Adipocyte (in vitro differentiated cells): ENCODE data around the gene GANAB.
"Not testable (repeated sequence)": the region's sequence is repeated elsewhere in the genome, so short reads cannot be mapped to it uniquely, and the experiment has no call there.

ENCODE experiments used
- DNase-seq: peaks from one replicate; pipeline ENCODE4 v3.0.0-alpha.2; 2015; ENCODE audit warnings: low read depth
- H3K27me3 ChIP-seq: replicated peaks from 2 replicates; pipeline ENCODE4 v1.7.0; 2013; ENCODE audit warnings: mild to moderate bottlenecking, low read length, moderate library complexity; ENCODE audit not compliant: control insufficient read depth, insufficient read depth
- H3K36me3 ChIP-seq: 2 replicates; pipeline ENCODE4 v1.7.0; 2013; ENCODE audit warnings: low read length, mild to moderate bottlenecking, moderate library complexity; ENCODE audit not compliant: control insufficient read depth, insufficient read depth, severe bottlenecking
- H3K4me1 ChIP-seq: 2 replicates; pipeline ENCODE4 v1.7.0; 2013; ENCODE audit warnings: mild to moderate bottlenecking, low read length, moderate library complexity; ENCODE audit not compliant: control insufficient read depth, insufficient read depth
- H3K4me3 ChIP-seq: 2 replicates; pipeline ENCODE4 v1.7.0; 2013; ENCODE audit warnings: mild to moderate bottlenecking, low read length, moderate library complexity
- H3K9ac ChIP-seq: 2 replicates; pipeline ENCODE4 v1.7.0; 2013; ENCODE audit warnings: mild to moderate bottlenecking, low read length, moderate library complexity
- H3K9me3 ChIP-seq: 2 replicates; pipeline ENCODE4 v1.7.0; 2013; ENCODE audit warnings: mild to moderate bottlenecking, low read length, moderate library complexity; ENCODE audit not compliant: control insufficient read depth

Gene GANAB

GRCh38 chr11:62678433-62678769 is 32.0 kb upstream of the GANAB start:
- peak overlapping the region; percentile 99 for H3K9ac ChIP-seq
- H3K4me1 ChIP-seq: peaks cover 44% of the 10 kb centered on the region
- peaks cover 30% of the 10 kb centered on the region for H3K36me3 ChIP-seq
- no peaks in the 10 kb centered on the region for H3K27me3 ChIP-seq
- H3K9me3 ChIP-seq: no peaks in the 10 kb centered on the region
- no peak for DNase-seq
- H3K4me3 ChIP-seq: peak overlapping the region; percentile 97

GRCh38 chr11:62677714-62678113 is 31.3 kb upstream of the GANAB start:
- no peak for DNase-seq
- no peaks in the 10 kb centered on the region for H3K9me3 ChIP-seq
- H3K27me3 ChIP-seq: no peaks in the 10 kb centered on the region
- H3K9ac ChIP-seq: peak overlapping the region; percentile 99
- H3K4me1 ChIP-seq: peaks cover 50% of the 10 kb centered on the region
- H3K4me3 ChIP-seq: peak overlapping the region; percentile 97
- H3K36me3 ChIP-seq: peaks cover 30% of the 10 kb centered on the region

- Histone ChIP-seq H3K4me3 (peak overlapping the region; percentile 97), H3K36me3 (peaks cover 30% of the 10 kb centered on the region), H3K27me3 (no peaks in the 10 kb centered on the region), H3K9ac (peak overlapping the region; percentile 99), H3K4me1 (peaks cover 54% of the 10 kb centered on the region), H3K9me3 (no peaks in the 10 kb centered on the region)
- no peak for DNase-seq
Observed at GRCh38 chr11:62677156-62677555, 30.7 kb upstream of the GANAB start.

DNA sequence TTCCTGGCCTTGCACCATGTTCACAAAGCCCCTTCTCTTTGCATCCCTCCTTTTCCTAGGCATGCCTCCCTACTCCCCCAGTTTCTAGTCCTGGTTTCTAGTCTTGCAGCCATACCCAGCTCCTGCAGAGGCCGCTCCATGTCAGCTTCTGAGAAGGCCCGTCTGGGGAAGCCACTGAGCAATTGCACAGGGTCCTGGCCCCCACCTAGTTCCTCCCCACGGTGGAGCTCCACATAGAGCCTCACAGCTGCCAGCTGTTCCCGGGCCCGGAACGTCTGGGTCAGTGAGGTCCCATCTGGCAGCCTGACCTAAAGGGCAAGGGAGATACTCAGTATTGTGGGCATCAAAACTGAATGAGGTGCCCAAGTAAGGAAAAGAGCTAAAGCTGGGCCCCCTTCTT is 30.3 kb upstream of the GANAB start:
- H3K4me3 ChIP-seq: no peak overlapping the region
- H3K4me1 ChIP-seq: peaks cover 54% of the 10 kb centered on the region
- H3K9ac ChIP-seq: peak overlapping the region; percentile 99
- no peaks in the 10 kb centered on the region for H3K9me3 ChIP-seq
- H3K27me3 ChIP-seq: no peaks in the 10 kb centered on the region
- no peak for DNase-seq
- H3K36me3 ChIP-seq: peaks cover 30% of the 10 kb centered on the region

DNA sequence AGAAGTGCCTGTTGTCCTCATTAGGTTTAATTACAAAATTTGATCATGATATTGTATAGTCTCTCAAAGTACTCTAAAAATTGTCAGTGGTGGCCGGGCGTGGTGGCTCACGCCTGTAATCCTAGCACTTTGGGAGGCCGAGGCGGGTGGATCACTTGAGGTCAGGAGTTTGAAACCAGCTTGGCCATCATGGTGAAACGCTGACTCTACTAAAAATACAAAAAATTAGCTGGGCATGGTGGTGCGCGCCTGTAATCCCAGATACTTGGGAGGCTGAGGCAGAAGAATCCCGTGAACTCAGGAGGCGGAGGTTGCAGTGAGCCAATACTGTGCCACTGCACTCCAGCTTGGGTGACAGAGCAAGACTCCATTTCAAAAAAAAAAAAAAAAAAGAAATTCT is 29.0 kb upstream of the GANAB start:
- not testable (repeated sequence) for H3K9me3 ChIP-seq, H3K4me3 ChIP-seq

GRCh38 chr11:62673196-62673525 is 26.7 kb upstream of the GANAB start:
- Histone ChIP-seq H3K9ac (peak overlapping the region; percentile 96), H3K36me3 (peaks cover 30% of the 10 kb centered on the region), H3K4me1 (peaks cover 43% of the 10 kb centered on the region), H3K4me3 (peak overlapping the region; percentile 92), H3K27me3 (no peaks in the 10 kb centered on the region), H3K9me3 (no peaks in the 10 kb centered on the region)
- DNase-seq: no peak

More for the DNA sequence above, 29.0 kb upstream of the GANAB start:
- H3K9ac ChIP-seq, H3K27me3 ChIP-seq, DNase-seq: not testable (repeated sequence)
- Histone ChIP-seq H3K4me1 (peaks cover 42% of the 10 kb centered on the region), H3K36me3 (peaks cover 30% of the 10 kb centered on the region)

GRCh38 chr11:62671608-62672389 is 25.4 kb upstream of the GANAB start, which contains the start of the genes LBHD1 and UQCC3:
TSS of gene LBHD1 (minus strand) at chr11:62672267. CDS start at chr11:62670031, 2,236 bp downstream.
TSS of gene UQCC3 (plus strand) at chr11:62671673. CDS start at chr11:62671746, 73 bp downstream.
- Histone ChIP-seq H3K4me3 (peak within 1 kb of the TSS; percentile 92), H3K27me3 (no peaks in the 10 kb centered on the region), H3K36me3 (peaks cover 31% of the 10 kb centered on the region), H3K9me3 (no peaks in the 10 kb centered on the region), H3K9ac (peak within 1 kb of the TSS; percentile 96), H3K4me1 (peaks cover 41% of the 10 kb centered on the region)
- peak; percentile 91 for DNase-seq

GRCh38 chr11:62671236-62671607 is 24.8 kb upstream of the GANAB start:
- Histone ChIP-seq H3K9ac (peak overlapping the region; percentile 96), H3K9me3 (no peaks in the 10 kb centered on the region), H3K4me1 (peaks cover 41% of the 10 kb centered on the region), H3K36me3 (peaks cover 31% of the 10 kb centered on the region), H3K27me3 (no peaks in the 10 kb centered on the region), H3K4me3 (peak overlapping the region; percentile 92)
- DNase-seq: no peak

- H3K4me3 ChIP-seq: peak overlapping the region; percentile 92
- H3K9ac ChIP-seq: peak overlapping the region; percentile 96
- H3K9me3 ChIP-seq: no peaks in the 10 kb centered on the region
- peaks cover 30% of the 10 kb centered on the region for H3K36me3 ChIP-seq
- H3K4me1 ChIP-seq: peaks cover 44% of the 10 kb centered on the region
- no peaks in the 10 kb centered on the region for H3K27me3 ChIP-seq
- DNase-seq: no peak
Observed at GRCh38 chr11:62669420-62670161, 23.2 kb upstream of the GANAB start.

GRCh38 chr11:62667460-62667859 is 21.0 kb upstream of the GANAB start:
- Histone ChIP-seq H3K4me1 (peaks cover 28% of the 10 kb centered on the region), H3K9me3 (no peaks in the 10 kb centered on the region), H3K4me3 (peak overlapping the region; percentile 98), H3K9ac (peak overlapping the region; percentile 94), H3K27me3 (no peaks in the 10 kb centered on the region), H3K36me3 (peaks cover 30% of the 10 kb centered on the region)
- no peak for DNase-seq

DNA sequence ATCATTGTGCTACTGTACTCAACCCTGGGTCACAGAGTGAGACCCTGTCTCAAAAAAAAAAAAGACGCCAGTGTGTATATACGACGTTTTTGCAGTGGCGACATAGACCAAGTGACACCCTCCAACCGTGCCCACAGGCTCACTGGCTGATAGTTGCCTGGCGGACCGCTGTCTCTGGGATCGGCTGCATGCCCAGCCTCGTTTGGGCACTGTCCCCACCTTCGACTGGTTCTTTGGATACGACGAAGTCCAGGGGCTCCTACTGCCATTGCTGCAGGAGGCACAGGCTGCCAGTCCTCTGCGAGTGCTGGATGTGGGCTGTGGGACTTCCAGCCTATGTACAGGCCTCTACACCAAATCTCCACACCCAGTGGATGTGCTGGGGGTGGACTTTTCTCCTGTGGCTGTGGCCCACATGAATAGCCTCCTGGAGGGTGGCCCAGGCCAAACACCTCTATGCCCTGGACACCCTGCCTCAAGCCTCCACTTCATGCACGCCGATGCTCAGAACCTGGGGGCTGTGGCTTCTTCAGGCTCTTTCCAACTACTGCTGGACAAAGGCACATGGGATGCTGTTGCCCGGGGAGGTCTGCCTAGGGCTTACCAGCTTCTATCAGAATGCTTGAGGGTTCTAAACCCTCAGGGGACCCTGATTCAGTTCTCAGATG is 20.0 kb upstream of the GANAB start:
- Histone ChIP-seq H3K4me1 (peaks cover 27% of the 10 kb centered on the region), H3K9ac (peak overlapping the region; percentile 94), H3K36me3 (peaks cover 39% of the 10 kb centered on the region), H3K4me3 (peak overlapping the region; percentile 98), H3K27me3 (no peaks in the 10 kb centered on the region), H3K9me3 (no peaks in the 10 kb centered on the region)
- no peak for DNase-seq
